Activated CD8-positive, alpha-beta memory T cell treated with anti-CD3 and anti-CD28 coated beads for 4 hours (primary cell): Measurements from ENCODE around the gene ROBO3.

Experiments
- DNase-seq, 2 donors: peaks; one replicate each; pipeline ENCODE4 v3.0.0-alpha.2; 2020; ENCODE audit warnings: low read depth in 2 of 2

Gene ROBO3, protein sequence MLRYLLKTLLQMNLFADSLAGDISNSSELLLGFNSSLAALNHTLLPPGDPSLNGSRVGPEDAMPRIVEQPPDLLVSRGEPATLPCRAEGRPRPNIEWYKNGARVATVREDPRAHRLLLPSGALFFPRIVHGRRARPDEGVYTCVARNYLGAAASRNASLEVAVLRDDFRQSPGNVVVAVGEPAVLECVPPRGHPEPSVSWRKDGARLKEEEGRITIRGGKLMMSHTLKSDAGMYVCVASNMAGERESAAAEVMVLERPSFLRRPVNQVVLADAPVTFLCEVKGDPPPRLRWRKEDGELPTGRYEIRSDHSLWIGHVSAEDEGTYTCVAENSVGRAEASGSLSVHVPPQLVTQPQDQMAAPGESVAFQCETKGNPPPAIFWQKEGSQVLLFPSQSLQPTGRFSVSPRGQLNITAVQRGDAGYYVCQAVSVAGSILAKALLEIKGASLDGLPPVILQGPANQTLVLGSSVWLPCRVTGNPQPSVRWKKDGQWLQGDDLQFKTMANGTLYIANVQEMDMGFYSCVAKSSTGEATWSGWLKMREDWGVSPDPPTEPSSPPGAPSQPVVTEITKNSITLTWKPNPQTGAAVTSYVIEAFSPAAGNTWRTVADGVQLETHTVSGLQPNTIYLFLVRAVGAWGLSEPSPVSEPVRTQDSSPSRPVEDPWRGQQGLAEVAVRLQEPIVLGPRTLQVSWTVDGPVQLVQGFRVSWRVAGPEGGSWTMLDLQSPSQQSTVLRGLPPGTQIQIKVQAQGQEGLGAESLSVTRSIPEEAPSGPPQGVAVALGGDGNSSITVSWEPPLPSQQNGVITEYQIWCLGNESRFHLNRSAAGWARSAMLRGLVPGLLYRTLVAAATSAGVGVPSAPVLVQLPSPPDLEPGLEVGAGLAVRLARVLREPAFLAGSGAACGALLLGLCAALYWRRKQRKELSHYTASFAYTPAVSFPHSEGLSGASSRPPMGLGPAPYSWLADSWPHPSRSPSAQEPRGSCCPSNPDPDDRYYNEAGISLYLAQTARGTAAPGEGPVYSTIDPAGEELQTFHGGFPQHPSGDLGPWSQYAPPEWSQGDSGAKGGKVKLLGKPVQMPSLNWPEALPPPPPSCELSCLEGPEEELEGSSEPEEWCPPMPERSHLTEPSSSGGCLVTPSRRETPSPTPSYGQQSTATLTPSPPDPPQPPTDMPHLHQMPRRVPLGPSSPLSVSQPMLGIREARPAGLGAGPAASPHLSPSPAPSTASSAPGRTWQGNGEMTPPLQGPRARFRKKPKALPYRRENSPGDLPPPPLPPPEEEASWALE (N-terminal part only)

DNA sequence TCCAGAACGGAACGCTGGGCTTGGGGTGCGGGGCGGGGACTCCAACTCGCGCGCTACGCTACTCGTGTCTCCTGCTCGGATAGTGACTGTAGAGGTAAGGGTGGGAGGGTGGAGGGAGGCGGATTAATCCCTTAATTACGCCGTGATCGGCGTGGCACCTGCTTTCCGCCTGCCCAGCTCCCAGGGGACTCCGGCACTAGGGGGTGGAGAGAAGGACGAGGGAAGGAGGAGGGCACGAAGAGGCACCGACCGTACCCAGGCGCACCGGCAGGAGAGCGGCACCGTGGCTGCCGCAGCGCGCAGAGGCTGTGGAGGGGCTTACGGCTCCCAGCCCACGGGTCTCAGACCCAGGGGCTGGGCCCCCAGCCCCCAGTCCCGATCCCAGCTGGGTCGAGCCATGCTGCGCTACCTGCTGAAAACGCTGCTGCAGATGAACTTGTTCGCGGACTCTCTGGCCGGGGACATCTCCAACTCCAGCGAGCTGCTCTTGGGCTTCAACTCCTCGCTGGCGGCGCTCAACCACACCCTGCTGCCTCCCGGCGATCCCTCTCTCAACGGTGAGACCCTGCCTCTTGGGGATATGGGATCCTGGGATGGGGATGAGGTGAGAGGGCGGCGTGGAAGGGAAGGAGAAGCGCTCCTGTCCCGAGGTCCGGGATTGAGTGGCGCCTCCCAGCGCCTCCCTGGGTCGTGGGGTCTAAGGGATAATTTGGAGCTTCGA, at the start of gene ROBO3:
TSS of gene ROBO3 (plus strand) at position 252 of the 721 bp plus-strand sequence. CDS start at position 398, 146 bp downstream.
- no peak for DNase-seq

DNA sequence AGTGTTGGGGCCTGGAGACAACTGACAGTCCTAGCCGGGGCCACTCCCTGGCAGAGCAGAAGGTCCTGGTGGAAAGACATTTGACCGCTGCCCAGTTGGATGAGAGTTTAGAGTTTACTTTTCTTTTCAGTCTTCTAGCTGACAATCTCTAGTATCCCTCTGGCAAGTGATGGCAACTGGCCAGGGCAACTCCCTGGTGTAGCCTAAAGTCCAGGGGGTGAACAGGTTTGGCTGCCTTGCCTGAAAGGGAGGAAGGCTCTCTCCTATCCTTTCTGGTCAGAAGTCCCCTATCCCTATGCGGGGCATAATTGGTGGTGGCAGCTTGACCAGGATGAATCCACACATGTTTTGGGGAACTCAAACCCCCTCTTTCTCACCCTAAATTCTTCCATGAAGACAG, 48.2 kb upstream of the ROBO3 start:
- DNase-seq: no peak

DNA sequence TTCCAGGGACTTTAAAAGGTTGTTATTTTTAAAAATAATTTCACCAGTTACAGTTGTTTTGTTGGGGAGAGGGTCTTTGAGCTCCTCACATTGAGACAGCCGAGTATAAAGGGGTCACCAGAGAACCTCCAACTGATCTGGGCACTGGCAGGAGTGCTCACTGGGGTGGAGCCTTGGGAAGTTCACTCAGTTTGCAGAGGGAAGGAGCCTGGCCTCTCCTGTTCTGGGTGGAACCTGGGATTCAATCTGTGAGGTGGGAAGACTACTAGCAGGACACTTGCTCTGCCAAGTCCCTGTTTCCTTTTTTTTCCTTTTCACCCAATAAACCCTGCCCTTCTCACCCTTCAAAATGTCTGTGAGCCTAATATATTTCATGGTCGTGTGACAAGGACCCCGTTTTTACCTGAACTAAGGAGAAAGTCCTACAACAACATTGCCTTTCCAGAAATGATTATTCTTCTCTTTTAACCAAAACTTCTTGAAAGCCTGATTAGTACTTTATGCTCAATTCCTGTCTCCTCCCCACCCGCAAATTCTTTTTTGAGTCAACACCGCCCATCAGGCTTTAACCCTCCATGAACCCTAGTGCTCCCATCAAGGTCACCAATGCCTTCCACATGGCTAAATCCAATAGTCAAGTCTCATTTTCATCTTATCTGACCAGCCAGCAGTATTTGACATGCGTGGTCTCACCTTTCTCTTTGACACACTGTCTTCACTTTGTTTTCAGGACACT, 43.1 kb upstream of the ROBO3 start:
- no peak for DNase-seq

DNA sequence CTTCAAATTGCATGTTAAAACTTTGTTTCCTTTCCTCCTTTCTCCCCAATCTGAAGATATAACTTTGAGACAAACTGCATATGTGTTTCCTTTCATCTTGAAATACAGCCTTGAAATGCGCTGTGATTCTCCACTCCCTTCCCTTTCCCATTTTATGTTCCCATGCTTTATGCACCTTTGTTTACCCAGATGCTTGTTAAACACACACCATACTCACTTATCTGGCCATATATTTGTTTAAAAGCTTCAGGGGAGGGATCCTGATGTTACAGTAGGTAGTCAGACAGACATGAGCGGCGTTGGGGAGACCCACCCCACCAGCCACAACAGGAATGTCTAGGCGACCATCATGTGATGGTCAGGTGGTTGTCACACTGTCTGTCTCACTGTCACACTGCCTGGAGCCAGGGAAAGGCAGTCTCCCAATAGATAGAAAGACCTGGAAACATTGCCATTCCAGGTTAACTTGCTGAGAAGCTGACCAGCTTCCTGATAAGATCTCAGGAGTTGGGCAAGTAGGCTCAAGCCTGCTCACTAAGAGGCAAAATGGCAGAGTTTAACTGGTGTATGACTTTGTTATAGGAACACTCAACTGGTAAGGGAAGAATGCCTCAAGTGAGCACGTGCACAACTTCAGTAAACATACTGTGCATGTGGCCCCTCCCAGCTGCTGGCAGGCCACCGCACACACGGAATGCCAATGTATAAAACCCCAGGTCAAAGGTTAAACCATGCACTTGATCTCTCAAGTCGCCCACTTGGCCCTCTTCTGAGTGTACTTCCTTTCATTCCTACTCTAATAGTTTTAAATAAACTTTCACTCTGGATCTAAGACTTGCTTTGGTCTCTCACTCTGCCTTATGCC, 41.5 kb upstream of the ROBO3 start:
- no peak for DNase-seq

DNA sequence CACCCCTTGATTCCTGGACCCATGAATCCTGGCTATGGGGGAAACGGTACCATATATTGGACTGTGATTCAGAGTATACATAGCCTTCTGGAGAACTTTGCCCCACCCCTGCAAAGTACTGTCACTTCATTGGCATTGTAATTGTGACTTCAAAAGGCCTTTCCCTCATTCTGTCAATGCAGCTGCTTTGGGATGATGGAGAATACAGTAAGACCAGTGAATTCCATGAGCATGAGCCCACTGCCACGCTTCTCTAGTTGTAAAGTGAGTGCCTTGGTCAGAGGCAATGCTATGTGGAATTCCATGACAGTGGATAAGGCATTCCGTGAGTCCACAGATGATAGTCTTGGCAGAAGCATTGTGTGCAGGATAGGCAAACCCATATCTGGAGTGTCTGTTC, 39.4 kb upstream of the ROBO3 start:
- no peak for DNase-seq

DNA sequence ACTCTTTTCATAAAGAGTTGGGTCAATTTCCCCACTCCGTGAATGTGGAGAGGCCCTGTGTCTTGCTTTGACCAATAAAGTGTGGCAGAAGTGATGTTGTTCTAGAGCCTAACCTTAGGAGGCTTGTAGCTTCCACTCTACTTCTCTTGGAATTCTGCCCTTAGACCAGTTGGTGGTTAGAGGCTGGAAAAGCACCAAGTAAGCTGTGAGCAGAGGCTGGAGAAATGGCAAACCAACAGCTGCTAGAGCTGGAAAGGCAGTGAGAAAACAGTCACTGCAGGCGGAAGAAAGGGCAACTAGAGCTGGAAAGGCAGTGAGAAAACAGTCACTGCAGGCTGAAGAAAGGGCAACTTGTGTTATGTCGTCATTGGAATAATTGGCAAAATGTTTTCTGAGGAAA, 35.2 kb upstream of the ROBO3 start:
- DNase-seq: no peak

DNA sequence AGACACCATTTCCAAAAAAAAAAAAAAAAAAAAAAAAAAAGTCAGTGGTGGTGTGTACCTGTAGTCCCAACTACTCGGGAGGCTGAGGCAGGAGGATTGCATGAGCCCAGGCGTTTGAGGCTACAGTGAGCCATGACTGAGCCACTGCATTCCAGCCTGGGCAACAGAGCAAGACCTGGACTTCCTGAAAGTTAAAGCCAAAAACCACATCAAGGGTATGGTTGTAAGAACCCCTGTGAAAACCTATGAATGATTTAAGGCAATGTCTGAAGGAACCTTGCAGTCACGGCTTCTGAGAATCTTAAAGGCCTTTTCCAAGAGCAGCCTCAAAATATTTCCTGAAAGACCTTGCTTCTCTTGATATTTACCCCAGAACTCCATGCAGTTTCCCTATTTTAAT, 34.5 kb upstream of the ROBO3 start:
- no peak for DNase-seq

DNA sequence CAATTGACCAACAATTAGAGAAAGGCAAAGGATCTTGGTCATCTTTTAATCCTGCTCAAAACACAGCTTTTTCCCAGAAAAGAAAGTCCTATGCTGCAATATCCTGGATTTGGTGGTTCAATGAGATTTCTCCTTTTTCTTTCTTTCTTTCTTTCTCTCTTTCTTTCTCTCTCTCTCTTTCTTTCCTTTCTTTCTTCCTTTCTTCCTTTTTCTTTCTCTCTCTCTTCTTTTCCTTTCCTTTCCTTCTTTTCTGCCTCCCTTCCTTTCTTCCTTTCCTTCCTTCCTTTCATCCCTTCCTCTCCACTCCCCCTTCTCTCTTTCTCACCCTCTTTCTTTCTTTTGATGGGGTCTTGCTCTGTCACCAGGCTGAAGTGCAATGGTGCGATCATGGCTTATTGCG, 33.3 kb upstream of the ROBO3 start:
- no peak for DNase-seq

DNA sequence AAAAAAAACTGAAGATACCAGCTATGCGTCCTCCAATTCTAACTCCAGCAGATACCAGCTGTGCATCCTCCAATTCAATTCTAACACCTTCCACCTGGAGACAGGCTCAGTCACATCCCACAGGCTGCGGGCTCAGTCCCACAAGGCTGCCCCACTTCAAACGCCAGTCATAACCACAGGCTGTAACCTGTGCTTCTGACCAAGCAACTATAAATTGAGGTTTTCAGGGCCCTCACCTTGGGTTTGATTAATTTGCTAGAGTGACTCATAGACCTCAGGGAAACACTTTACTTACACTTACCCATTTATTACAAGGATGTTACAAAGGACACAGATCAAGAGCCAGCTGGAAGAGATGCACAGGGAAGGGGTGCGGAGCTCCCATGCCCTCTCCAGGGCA, 32.7 kb upstream of the ROBO3 start:
- DNase-seq: no peak

DNA sequence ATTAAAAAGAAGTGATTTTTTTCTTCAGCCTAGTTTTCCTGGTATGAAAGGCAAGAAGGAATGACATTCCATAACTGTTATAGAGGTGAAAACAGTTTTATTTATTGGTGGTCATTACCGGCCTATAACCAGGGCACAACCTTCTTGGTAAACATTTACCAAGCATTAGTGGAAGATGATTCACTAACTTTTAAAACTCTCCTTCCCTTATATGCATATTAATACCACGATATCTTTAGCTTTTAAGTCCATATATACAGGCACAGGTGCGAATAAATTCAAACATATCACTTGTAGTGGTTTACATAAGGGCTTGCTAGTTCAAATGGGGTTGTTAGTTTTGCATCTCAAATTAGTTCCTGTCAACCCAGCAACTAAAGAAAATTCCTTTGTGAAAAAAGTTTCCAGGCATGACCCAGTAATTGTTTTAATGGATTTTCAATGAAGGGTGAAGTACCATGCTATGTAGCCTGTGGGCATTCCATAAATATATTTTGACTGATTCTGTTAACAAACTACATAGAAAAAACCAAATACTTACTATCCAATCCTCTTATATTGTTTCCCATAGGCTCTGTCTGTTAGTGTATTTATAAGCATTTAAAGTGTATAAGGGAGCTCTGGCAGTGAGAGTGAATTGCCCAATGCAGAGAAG, 30.6 kb upstream of the ROBO3 start:
- DNase-seq: no peak

DNA sequence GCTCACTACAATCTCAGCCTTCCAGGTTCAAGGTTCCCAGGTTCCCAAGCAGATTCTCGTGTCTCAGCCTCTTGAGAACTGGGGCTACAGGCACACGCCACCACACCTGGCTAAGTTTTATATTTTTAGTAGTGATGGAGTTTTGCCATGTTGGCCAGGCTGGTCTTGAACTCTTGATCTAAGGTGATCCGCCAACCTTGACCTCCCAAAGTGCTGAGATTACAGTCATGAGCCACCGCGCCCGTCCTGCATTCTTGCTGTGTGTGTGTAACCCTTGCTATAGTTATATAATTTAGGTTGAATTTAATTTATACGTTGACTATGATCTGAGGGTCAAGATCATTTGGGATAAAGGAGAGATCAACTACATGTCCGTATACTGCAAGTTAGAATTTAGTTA, 29.3 kb upstream of the ROBO3 start:
- DNase-seq: no peak

DNA sequence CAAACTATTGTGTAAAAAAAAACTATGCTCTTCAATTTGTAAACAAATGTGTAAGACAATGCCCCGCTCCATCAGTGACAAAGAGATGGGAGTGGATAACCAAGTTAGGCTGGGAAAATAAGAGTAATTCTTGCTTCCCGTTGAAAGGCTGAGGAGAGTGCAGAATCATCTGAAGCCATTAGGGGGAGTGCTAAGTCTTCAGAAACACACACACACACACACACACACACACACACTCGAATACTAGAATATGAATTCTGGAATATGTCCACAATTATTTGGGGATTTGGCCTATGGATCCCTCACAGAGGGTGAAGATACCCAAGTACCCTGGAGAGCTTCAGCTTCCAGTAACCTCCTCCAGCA, 27.8 kb upstream of the ROBO3 start:
- DNase-seq: no peak

DNA sequence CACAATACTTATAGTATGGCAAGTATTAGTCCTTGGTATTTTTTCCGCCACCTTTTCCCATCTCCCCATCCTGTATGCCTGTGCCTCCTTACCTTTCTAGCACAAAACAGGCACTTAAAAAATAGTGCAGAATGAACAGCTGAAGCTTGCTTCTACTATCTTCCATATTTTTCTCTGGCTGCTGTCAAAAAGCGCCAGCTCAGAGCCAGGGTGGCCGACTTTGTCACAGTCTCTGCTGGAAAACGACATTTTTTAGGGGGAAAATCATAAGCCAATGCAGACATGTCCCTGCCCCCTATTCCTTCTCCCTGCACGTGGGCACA, 26.5 kb upstream of the ROBO3 start:
- DNase-seq: no peak

DNA sequence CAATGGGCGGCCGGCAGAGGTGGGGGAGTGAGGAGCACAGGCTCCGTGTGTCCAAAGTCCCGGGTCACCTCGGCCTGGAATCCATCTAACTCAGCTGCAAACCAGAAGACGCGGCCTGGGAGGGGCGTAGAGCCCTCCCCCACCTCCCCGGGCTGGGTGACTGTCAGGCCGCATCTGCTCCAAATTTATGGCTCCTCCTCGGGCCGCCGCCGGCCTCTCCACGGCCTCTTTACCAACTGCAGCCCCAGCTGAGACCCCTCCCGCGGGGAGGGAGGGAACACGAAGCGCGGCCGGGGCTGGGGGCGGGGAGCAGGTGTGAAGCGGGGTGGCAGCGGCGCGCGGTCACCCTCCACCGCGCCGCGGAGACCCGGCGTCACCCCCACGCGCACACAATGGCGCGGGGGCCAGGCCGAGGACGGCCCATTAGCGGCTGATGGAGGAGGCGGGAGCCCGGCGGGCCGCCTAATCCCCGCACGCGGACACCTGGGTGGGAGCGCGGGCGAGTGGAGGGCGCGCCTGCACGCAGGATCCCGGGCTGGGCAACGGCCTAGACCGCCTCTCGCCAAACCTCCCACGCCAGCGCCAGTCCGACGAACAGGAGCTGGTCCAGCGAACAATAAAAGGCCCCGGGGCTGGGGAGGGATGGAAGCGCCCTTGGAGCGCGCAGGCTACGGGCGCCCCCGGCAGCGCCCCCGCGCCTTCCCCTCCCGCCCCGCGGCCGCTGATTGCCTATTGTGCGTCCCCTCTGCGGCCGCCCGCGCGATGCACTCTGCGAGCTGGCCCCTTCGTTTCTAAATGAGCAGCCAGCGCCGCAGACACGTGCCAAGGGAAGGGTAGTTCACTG, 25.9 kb upstream of the ROBO3 start:
- DNase-seq: no peak

DNA sequence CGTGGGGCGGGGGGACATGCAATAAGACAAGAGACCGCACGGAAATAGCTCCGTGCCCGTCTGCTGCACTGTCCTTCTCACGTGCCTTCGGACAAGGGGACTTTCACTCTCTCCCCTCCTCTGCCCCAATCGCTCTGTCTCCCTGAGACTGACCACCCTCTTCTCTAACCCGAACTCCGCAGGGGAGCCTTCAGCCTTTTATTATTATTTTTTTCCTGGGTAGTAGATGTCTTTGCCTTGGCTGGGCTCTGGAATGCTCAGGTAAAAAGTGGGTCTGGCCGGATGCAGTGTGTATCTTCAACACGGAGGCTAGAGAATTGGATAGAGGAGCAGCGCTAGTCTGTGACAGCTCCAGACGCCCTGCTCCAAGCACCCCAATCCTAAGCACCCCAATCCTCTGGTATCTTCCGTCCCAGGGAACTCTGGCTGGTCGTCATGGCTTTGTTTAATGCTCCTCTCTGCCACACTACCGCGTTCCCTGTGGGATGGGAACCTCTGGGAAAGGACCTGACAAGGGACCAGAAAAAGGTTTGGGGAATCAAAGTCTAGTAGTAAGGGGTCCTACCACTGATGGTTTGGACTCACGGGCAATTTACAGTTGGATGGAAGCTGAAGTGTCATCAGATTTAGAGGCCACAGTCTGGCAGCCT, 25.1 kb upstream of the ROBO3 start:
- DNase-seq: no peak

DNA sequence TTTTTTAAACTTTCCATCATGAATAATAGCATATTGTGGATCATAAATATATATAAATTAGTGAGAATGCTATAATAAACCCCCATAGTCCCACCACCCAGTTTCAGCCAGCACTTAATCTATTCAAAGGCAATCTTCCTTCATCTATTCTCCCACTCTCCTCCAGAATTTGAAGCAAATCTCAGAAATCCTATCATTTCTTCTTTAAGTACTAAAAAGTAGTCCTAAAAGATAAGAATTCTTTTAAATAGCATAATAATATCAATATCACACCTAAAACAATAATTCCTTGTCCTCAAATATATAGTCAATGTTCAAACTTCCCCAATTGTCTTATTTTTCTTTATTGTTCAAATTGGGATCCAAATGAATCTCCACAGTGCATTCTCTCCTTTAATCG, 24.6 kb upstream of the ROBO3 start:
- no peak for DNase-seq

DNA sequence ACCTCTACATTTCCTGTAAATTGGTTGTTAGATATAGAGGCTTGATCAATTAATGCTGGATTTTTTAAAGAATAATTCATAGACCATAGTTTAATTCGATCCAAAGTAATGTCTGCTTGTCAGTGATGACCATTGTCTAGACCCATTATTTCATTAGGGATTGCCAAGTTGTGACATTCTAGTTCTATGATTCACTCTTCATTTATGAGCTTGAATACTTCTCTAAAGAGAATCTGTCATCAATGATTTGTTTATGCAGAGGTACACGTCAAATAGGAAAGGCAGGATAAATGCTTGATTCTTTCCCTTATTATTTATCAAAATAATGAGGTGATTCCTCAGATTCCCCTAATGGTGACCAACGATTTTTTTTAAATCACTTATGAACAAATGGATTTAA, 24.0 kb upstream of the ROBO3 start:
- no peak for DNase-seq

DNA sequence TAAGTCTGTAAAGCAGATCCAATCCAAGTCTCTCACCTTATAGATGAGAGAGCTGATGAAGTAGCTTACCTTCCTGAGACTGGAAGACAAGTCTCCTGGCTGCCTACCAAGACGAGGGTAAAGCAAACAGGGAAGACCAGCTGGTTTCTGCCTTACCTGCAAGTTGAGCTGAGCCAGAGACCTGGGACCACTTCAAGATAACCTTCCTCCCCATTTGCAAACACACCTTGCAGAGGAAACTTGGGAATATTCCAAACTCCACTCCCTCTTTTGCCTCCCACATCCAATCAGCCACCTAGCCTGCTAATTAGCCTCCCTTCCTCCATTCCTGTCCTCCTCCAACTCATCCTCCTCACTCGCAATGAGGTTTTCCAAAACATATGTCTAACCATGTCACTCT, 23.4 kb upstream of the ROBO3 start:
- DNase-seq: no peak
